ENCODE results near the gene HLA-DMA. TPM values are rescaled to one million over a fixed set of nuclear protein-coding genes. Genes with fewer than 3 reads are reported as not detected.

HLA-DMA gene
- total and polyA plus RNA-seq, 9 of the 15 experiments (the other 6 are each of a cell fraction or from before 2014, with no cell fraction given), result 0.13 to 0.83 (median 0.51) TPM

- no peak for TF ChIP-seq THAP7 (CRISPR knock-in tag; IDR thresholded peaks at IDR 0.05)
- TF ChIP-seq FOXK1 (CRISPR knock-in tag; IDR thresholded peaks at IDR 0.05; ENCODE audit: borderline replicate concordance), result 0 out of 2 replicates have a peak, but pooled peaks have one; percentile 5
- TF ChIP-seq STAT5B (CRISPR knock-in tag; IDR thresholded peaks at IDR 0.05), result no peak
- TF ChIP-seq PURB (CRISPR knock-in tag; IDR thresholded peaks at IDR 0.05; ENCODE audit: low read depth), result no peak
- no peak; the same call in 1 of the 2 replicates for TF ChIP-seq ZHX1 (conservative IDR thresholded peaks at IDR 0.05; ENCODE audit: low read length)
- 0 out of 2 replicates have a peak, but pooled peaks have one; percentile 74 for TF ChIP-seq STAT6 (CRISPR knock-in tag; IDR thresholded peaks at IDR 0.05)
- TF ChIP-seq BRCA1 (IDR thresholded peaks at IDR 0.05), result no peak
- TF ChIP-seq BRCA1 (CRISPR knock-in tag; IDR thresholded peaks at IDR 0.05), result no peak
- TF ChIP-seq SRSF1 (IDR thresholded peaks at IDR 0.05; ENCODE audit: low read depth, low read length), result no peak
- no peak; the same call in 1 of the 2 replicates for TF ChIP-seq HMG20B (CRISPR knock-in tag; IDR thresholded peaks at IDR 0.05)
- TF ChIP-seq MAX (CRISPR knock-in tag; IDR thresholded peaks at IDR 0.05), result peak; percentile 9; the same call in 1 of the 2 replicates
- TF ChIP-seq U2AF2 (optimal IDR thresholded peaks at IDR 0.05; ENCODE audit: low read depth, low read length), result no peak
- no peak; a peak in 1 of 4 replicates for TF ChIP-seq SIN3A (IDR thresholded peaks at IDR 0.05; ENCODE audit: borderline replicate concordance in 2 of 2, control insufficient read depth in 1 of 2, low read depth in 2 of 2, low read length in 2 of 2)
- TF ChIP-seq TRIM28 (IDR thresholded peaks at IDR 0.05), result peak; percentile 48; the same call in 1 of the 2 replicates
- peak; percentile 12 for TF ChIP-seq HNRNPLL (IDR thresholded peaks at IDR 0.05; ENCODE audit: low read depth, low read length, poor library complexity, severe bottlenecking)
- TF ChIP-seq ZNF143 (CRISPR knock-in tag; IDR thresholded peaks at IDR 0.05), result no peak
- TF ChIP-seq ELK1 (CRISPR knock-in tag; IDR thresholded peaks at IDR 0.05), result no peak
- TF ChIP-seq ATF1 (CRISPR knock-in tag; IDR thresholded peaks at IDR 0.05), result no peak
- peak; percentile 78 for TF ChIP-seq ATF1 (tag; IDR thresholded peaks at IDR 0.05)
- no peak for TF ChIP-seq EWSR1 (IDR thresholded peaks at IDR 0.05; ENCODE audit: borderline replicate concordance, low read depth, partially characterized antibody)
- 0 out of 2 replicates have a peak, but pooled peaks have one; percentile 14 for TF ChIP-seq MTA1 (IDR thresholded peaks at IDR 0.05; ENCODE audit: borderline replicate concordance)
These were observed 17.0 kb upstream of the HLA-DMA start (continued) for GRCh38 chr6:32969685-32970412.

Data from K562 (cell line).